OCI-M1 (cell line): ENCODE data around the gene SLCO2B1.
A peak's percentile ranks its signal among the peaks of the same experiment; 100 is the strongest.

Experiments
- DNase-seq: peaks from one replicate; lab custom pipeline; 2025; lab: John Stamatoyannopoulos, UW

The SLCO2B1 gene

GRCh38 chr11:75145196-75145971 is 5.5 kb upstream of the SLCO2B1 start:
- DNase-seq: no peak

GRCh38 chr11:75145972-75146519 is 4.9 kb upstream of the SLCO2B1 start:
- DNase-seq: peak; percentile 64

- DNase-seq: no peak
These were observed 4.2 kb upstream of the SLCO2B1 start for GRCh38 chr11:75146711-75147110.

GRCh38 chr11:75147191-75147874 is 3.6 kb upstream of the SLCO2B1 start:
- no peak for DNase-seq

- no peak for DNase-seq
These were observed 3.0 kb upstream of the SLCO2B1 start for GRCh38 chr11:75147875-75148263.

GRCh38 chr11:75148436-75148983 is 2.4 kb upstream of the SLCO2B1 start:
- DNase-seq: no peak

GRCh38 chr11:75149766-75150465 is 991 bp upstream of the SLCO2B1 start:
- DNase-seq: no peak

GRCh38 chr11:75151346-75152047 is 590 bp downstream of the SLCO2B1 start:
- DNase-seq: no peak

- DNase-seq: no peak
These were observed 1.2 kb downstream of the SLCO2B1 start for GRCh38 chr11:75152090-75152489.

- DNase-seq: no peak
These were observed 1.9 kb downstream of the SLCO2B1 start for GRCh38 chr11:75152651-75153427.

- no peak for DNase-seq
These were observed 4.0 kb downstream of the SLCO2B1 start for GRCh38 chr11:75154646-75155569.

GRCh38 chr11:75155570-75156422 is 4.9 kb downstream of the SLCO2B1 start:
- peak; percentile 67 for DNase-seq

- DNase-seq: no peak
These were observed 7.3 kb downstream of the SLCO2B1 start for GRCh38 chr11:75158241-75158640.

- no peak for DNase-seq
These were observed 7.8 kb downstream of the SLCO2B1 start for GRCh38 chr11:75158696-75159150.

GRCh38 chr11:75159151-75159953 is 8.4 kb downstream of the SLCO2B1 start:
- DNase-seq: no peak

- peak; percentile 48 for DNase-seq
These were observed 9.4 kb downstream of the SLCO2B1 start for GRCh38 chr11:75160220-75160757.

GRCh38 chr11:75160880-75161279 is 10.0 kb downstream of the SLCO2B1 start:
- no peak for DNase-seq
